Neuronal stem cell (in vitro differentiated cells): ENCODE results near the gene POC1A.
A peak's percentile ranks its signal among the peaks of the same experiment; 100 is the strongest.
"Not testable (repeated sequence)": the region's sequence is repeated elsewhere in the genome, so short reads cannot be mapped to it uniquely, and the experiment has no call there.

Source experiments
- DNase-seq: peaks from one replicate; pipeline ENCODE4 v3.0.0-alpha.2; 2013; ENCODE audit warnings: low spot score
- H2AFZ ChIP-seq: one replicate; pipeline ENCODE4 v1.6.1; 2013; ENCODE audit warnings: mild to moderate bottlenecking, low read length, inconsistent platforms
- H2AK5ac ChIP-seq: 2 replicates; pipeline ENCODE4 v1.6.1; 2013; ENCODE audit warnings: low read depth, mild to moderate bottlenecking, inconsistent platforms, low read length, moderate library complexity, mixed read lengths
- H2BK120ac ChIP-seq: 2 replicates; pipeline ENCODE4 v1.6.1; 2013; ENCODE audit warnings: low read depth, mild to moderate bottlenecking, inconsistent platforms, low read length, moderate library complexity, mixed read lengths
- H2BK12ac ChIP-seq: one replicate; pipeline ENCODE4 v1.6.1; 2013; ENCODE audit warnings: low read length, inconsistent platforms
- H2BK15ac ChIP-seq: 2 replicates; pipeline ENCODE4 v1.6.1; 2013; ENCODE audit warnings: mild to moderate bottlenecking, low read length, inconsistent platforms, mixed read lengths
- H2BK5ac ChIP-seq: one replicate; pipeline ENCODE4 v1.6.1; 2013; ENCODE audit warnings: inconsistent platforms, mild to moderate bottlenecking, low read length, moderate library complexity
- H3K14ac ChIP-seq: one replicate; pipeline ENCODE4 v1.6.1; 2013; ENCODE audit warnings: low read length, inconsistent platforms
- H3K18ac ChIP-seq: 2 replicates; pipeline ENCODE4 v1.6.1; 2013; ENCODE audit warnings: low read length, inconsistent platforms
- H3K23ac ChIP-seq: 2 replicates; pipeline ENCODE4 v1.6.1; 2013; ENCODE audit warnings: low read depth, mild to moderate bottlenecking, mixed read lengths, low read length, inconsistent platforms; ENCODE audit not compliant: poor library complexity
- H3K27ac ChIP-seq: replicated peaks from 3 replicates; pipeline ENCODE4 v1.5.1; 2013; ENCODE audit warnings: low read length, inconsistent platforms
- H3K27me3 ChIP-seq, 3 experiments: 2 replicates each; pipeline ENCODE4 v1.6.1; 2013; ENCODE audit warnings: low read length in 3 of 3, mild to moderate bottlenecking in 2 of 3, inconsistent platforms in 1 of 3, low read depth in 1 of 3, mixed read lengths in 1 of 3, moderate library complexity in 1 of 3; ENCODE audit not compliant: control insufficient read depth in 3 of 3, insufficient read depth in 3 of 3
- H3K36me3 ChIP-seq, 2 donors: replicated peaks in 1 of 2; 2 replicates each; pipeline ENCODE4 v1.6.1; 2013; ENCODE audit warnings: low read length in 2 of 2; ENCODE audit not compliant: control insufficient read depth in 2 of 2, insufficient read depth in 2 of 2
- H3K4ac ChIP-seq: 2 replicates; pipeline ENCODE4 v1.6.1; 2013; ENCODE audit warnings: inconsistent platforms, mild to moderate bottlenecking, low read length, moderate library complexity
- H3K4me1 ChIP-seq, 2 donors: 1 replicate in 1 of 2; 2 replicates in 1 of 2; pipeline ENCODE4 v1.6.1; 2013; ENCODE audit warnings: low read length in 2 of 2, low read depth in 1 of 2; ENCODE audit not compliant: control insufficient read depth in 2 of 2, insufficient read depth in 1 of 2
- H3K4me2 ChIP-seq: one replicate; pipeline ENCODE4 v1.6.1; 2013; ENCODE audit warnings: mild to moderate bottlenecking, low read length, inconsistent platforms; ENCODE audit not compliant: insufficient read depth, poor library complexity, severe bottlenecking
- H3K4me3 ChIP-seq, 2 donors: 2 replicates each; pipeline ENCODE4 v1.5.1; 2013; ENCODE audit warnings: low read length in 2 of 2, mild to moderate bottlenecking in 2 of 2, inconsistent platforms in 1 of 2, moderate library complexity in 1 of 2
- H3K79me1 ChIP-seq: one replicate; pipeline ENCODE4 v1.6.1; 2013; ENCODE audit warnings: low read depth, mild to moderate bottlenecking, inconsistent platforms, low read length, moderate library complexity
- H3K9ac ChIP-seq: one replicate; pipeline ENCODE4 v1.6.1; 2013; ENCODE audit warnings: mild to moderate bottlenecking, low read depth, low read length, inconsistent platforms; ENCODE audit not compliant: poor library complexity
- H3K9me3 ChIP-seq, 2 donors: replicated peaks in 1 of 2; 2 replicates each; pipeline versions ENCODE3 to v1.6.1; 2013; ENCODE audit warnings: low read length in 2 of 2, mild to moderate bottlenecking in 2 of 2, inconsistent platforms in 1 of 2, low read depth in 1 of 2, mixed read lengths in 1 of 2, moderate library complexity in 1 of 2; ENCODE audit not compliant: control insufficient read depth in 2 of 2, insufficient read depth in 1 of 2
- H4K8ac ChIP-seq: one replicate; pipeline ENCODE4 v1.6.1; 2013; ENCODE audit warnings: low read depth, mild to moderate bottlenecking, inconsistent platforms, low read length, moderate library complexity
- H4K91ac ChIP-seq: one replicate; pipeline ENCODE4 v1.6.1; 2013; ENCODE audit warnings: low read length, low read depth, mild to moderate bottlenecking, inconsistent platforms; ENCODE audit not compliant: poor library complexity
- WGBS, 2 donors: extraction: QIAGEN DNeasy Blood & Tissue Kit; methylation state at CpG; one replicate each; pipeline ENCODE4 v1.1.7; 2013; ENCODE audit warnings: missing lambda C conversion rate in 2 of 2, mixed read lengths in 1 of 2; ENCODE audit not compliant: insufficient read length in 2 of 2, insufficient replicate concordance in 1 of 2; ENCODE audit errors: extremely low coverage in 2 of 2; 5-methylcytosine and 5-hydroxymethylcytosine counted together

The POC1A gene

DNA sequence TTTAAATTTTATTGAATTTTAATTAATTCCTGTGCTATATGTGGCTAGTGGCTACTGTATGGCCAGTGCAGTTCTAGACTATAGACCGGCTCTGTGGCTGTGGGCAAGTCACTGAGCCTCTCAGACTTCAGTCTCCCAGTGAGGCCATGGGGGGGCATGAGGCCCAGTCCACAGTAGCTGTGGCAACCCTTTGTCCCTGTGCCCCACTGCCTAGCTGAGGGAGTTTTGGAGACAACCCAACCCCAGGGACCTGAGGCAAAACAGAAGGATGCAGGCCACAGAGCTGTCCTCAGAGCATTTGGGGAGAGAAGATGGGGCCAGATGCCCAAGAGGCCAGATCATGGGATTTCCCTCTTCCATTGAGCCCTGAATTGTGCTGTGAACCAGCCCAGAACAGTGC lies 18.9 kb upstream of the POC1A start:
- H4K8ac ChIP-seq: no peak overlapping the region
- no peak overlapping the region for H2BK15ac ChIP-seq
- H3K4me2 ChIP-seq: no peak overlapping the region
- peak overlapping the region; percentile 9 for H3K23ac ChIP-seq
- peak overlapping the region; percentile 26 for H2AK5ac ChIP-seq
- WGBS, 2 donors: no CpG with 5 or more reads among the region's 1 CpG
- H3K4ac ChIP-seq: no peak overlapping the region
- H3K9me3 ChIP-seq: no peaks in the 10 kb centered on the region
- peak overlapping the region; percentile 32 for H2BK120ac ChIP-seq
- DNase-seq: no peak
- H3K4me1 ChIP-seq: peaks cover 0 to 1% of the 10 kb centered on the region in 2 donors
- no peak overlapping the region for H3K4me3 ChIP-seq
- H3K27ac ChIP-seq: no peak overlapping the region
- H2BK12ac ChIP-seq: no peak overlapping the region
- H3K79me1 ChIP-seq: no peaks in the 10 kb centered on the region
- H3K36me3 ChIP-seq: no peaks in the 10 kb centered on the region
- H3K18ac ChIP-seq: no peak overlapping the region
- H2AFZ ChIP-seq: no peak overlapping the region
- H3K14ac ChIP-seq: no peak overlapping the region
- no peak overlapping the region for H3K9ac ChIP-seq
- peaks cover 0 to 29% (median 0%) of the 10 kb centered on the region in 3 experiments for H3K27me3 ChIP-seq
- H4K91ac ChIP-seq: no peak overlapping the region
- no peak overlapping the region for H2BK5ac ChIP-seq

GRCh38 chr3:52172262-52172757 lies 18.1 kb upstream of the POC1A start:
- no peak overlapping the region for H3K27ac ChIP-seq

GRCh38 chr3:52171514-52172261 lies 17.5 kb upstream of the POC1A start:
- Histone ChIP-seq H3K9ac (no peak overlapping the region), H3K36me3 (no peaks in the 10 kb centered on the region), H3K18ac (no peak overlapping the region), H2BK12ac (no peak overlapping the region), H3K4me2 (no peak overlapping the region), H4K91ac (no peak overlapping the region), H2AK5ac (no peak overlapping the region), H4K8ac (no peak overlapping the region), H3K79me1 (no peaks in the 10 kb centered on the region), H3K4me1 (peaks cover 0 to 1% of the 10 kb centered on the region in 2 donors), H3K27me3 (peaks cover 0 to 20% (median 0%) of the 10 kb centered on the region in 3 experiments), H3K9me3 (no peaks in the 10 kb centered on the region), H2BK15ac (no peak overlapping the region), H2AFZ (no peak overlapping the region), H2BK120ac (no peak overlapping the region), H3K4ac (no peak overlapping the region), H3K14ac (no peak overlapping the region), H3K4me3 (no peak overlapping the region), H3K27ac (no peak overlapping the region), H3K23ac (no peak overlapping the region), H2BK5ac (no peak overlapping the region)
- DNase-seq: no peak
- WGBS, 2 donors: no CpG with 5 or more reads among the region's 3 CpGs

More at GRCh38 chr3:52172262-52172757, 18.1 kb upstream of the POC1A start:
- DNase-seq: no peak
- Histone ChIP-seq H2AFZ (no peak overlapping the region), H3K27me3 (peaks cover 0 to 26% (median 0%) of the 10 kb centered on the region in 3 experiments), H2BK120ac (no peak overlapping the region), H3K4me3 (no peak overlapping the region), H3K79me1 (no peaks in the 10 kb centered on the region), H3K9ac (no peak overlapping the region), H2BK5ac (no peak overlapping the region), H4K91ac (no peak overlapping the region), H3K14ac (no peak overlapping the region), H3K36me3 (no peaks in the 10 kb centered on the region), H3K18ac (no peak overlapping the region), H3K4me1 (peaks cover 0 to 1% of the 10 kb centered on the region in 2 donors), H3K4ac (no peak overlapping the region), H4K8ac (no peak overlapping the region), H3K9me3 (no peaks in the 10 kb centered on the region), H2BK12ac (no peak overlapping the region), H3K23ac (no peak overlapping the region), H3K4me2 (no peak overlapping the region), H2AK5ac (no peak overlapping the region), H2BK15ac (no peak overlapping the region)
- WGBS, 2 donors: no CpG with 5 or more reads among the region's 5 CpGs

DNA sequence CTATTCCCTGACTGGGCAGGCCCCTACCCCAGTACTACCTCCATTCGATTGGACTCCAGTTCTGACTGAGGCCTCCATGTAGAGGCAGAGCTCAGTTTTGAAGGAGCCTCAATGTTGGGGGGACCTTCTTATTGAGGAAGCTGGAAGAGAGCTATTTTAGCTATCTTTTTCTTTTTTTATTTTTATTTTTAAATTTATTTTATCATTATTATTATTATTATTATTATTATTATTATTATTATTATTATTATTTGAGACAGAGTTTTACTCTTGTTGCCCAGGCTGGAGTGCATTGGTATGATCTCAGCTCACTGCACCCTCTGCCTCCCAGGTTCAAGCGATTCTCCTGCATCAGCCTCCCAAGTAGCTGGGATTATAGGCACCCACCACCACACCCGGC lies 16.0 kb upstream of the POC1A start:
- not testable (repeated sequence) for H4K8ac ChIP-seq, H3K23ac ChIP-seq, H2BK5ac ChIP-seq, H3K4me2 ChIP-seq, H3K4me1 ChIP-seq, H3K9me3 ChIP-seq, H4K91ac ChIP-seq, H2BK15ac ChIP-seq, H2AFZ ChIP-seq, H3K27ac ChIP-seq, H2BK12ac ChIP-seq, H3K36me3 ChIP-seq, DNase-seq, H3K79me1 ChIP-seq, H3K14ac ChIP-seq, H3K18ac ChIP-seq, H3K4me3 ChIP-seq, H3K4ac ChIP-seq, H3K9ac ChIP-seq, H2AK5ac ChIP-seq, H2BK120ac ChIP-seq
- H3K27me3 ChIP-seq: peaks cover 0 to 15% (median 0%) of the 10 kb centered on the region in 3 experiments
- WGBS, 2 donors: no CpG with 5 or more reads among the region's 3 CpGs
